Ectodermal cell (in vitro differentiated cells): ENCODE data around the gene FUT7.

Source experiments
- H3K27ac ChIP-seq: 2 replicates; pipeline ENCODE4 v1.7.0; 2013; ENCODE audit warnings: mild to moderate bottlenecking, low read depth, low read length; ENCODE audit not compliant: insufficient read depth, poor library complexity, severe bottlenecking
- H3K27me3 ChIP-seq: 2 replicates; pipeline ENCODE4 v1.7.0; 2013; ENCODE audit warnings: mild to moderate bottlenecking, low read length; ENCODE audit not compliant: insufficient read depth, control insufficient read depth, poor library complexity, severe bottlenecking
- H3K36me3 ChIP-seq: one replicate; pipeline ENCODE4 v1.7.0; 2013; ENCODE audit warnings: low read length; ENCODE audit not compliant: control insufficient read depth, insufficient read depth
- H3K4me1 ChIP-seq: one replicate; pipeline ENCODE4 v1.7.0; 2013; ENCODE audit warnings: low read length; ENCODE audit not compliant: control insufficient read depth, insufficient read depth
- H3K4me3 ChIP-seq: 2 replicates; pipeline ENCODE4 v1.7.0; 2013; ENCODE audit warnings: low read depth, low read length, control low read depth; ENCODE audit not compliant: insufficient read depth
- H3K9me3 ChIP-seq: 2 replicates; pipeline ENCODE4 v1.7.0; 2013; ENCODE audit warnings: mild to moderate bottlenecking, low read length, moderate library complexity; ENCODE audit not compliant: control insufficient read depth
- WGBS, 2 experiments: methylation state at CpG; one replicate each; pipeline ENCODE4 v1.1.7; 2013; ENCODE audit warnings: missing lambda C conversion rate in 2 of 2; 5-methylcytosine and 5-hydroxymethylcytosine counted together

Gene FUT7

DNA sequence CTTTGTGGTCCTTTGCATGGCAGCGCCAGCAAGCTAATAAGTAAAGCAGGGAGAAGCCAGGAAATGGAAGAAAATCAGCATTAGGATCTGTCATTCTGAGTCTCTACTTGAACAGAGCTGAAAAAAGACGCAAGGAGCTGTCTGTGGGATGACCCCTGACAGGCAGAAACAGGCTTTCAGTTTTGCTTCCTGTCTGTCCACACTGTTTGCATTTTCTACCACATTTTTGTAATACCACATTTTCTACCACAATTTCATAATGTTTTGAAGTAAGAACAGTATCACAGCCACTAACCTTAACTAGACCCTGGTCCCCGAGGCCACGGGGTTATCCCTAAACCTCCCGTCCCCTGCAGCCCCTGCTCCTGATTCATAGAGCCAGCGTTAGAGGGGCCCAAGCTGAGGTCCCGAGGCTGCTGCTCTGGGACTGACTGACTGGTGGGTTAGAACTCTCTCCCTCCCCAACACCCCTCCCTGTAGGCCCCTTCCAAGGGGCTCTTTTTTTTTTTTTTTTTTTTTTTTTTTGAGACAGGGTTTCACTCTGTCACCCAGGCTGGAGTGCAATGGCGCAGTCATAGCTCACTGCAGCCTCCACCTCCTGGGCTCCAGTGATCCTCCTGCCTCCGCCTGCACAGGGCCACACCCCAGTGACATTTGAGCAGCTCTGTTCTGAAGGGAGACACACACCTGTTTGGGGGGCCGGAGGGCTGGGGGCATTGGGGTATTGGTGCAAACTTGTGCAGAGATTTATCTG is 31.5 kb downstream of the FUT7 start:
- peaks cover 10% of the 10 kb centered on the region for H3K27me3 ChIP-seq
- H3K36me3 ChIP-seq, result no peaks in the 10 kb centered on the region
- no peak overlapping the region for H3K4me3 ChIP-seq
- H3K9me3 ChIP-seq, result no peaks in the 10 kb centered on the region
- 89 to 93% methylated on average over 10 of the region's 10 CpGs for WGBS, 2 experiments
- no peak overlapping the region for H3K27ac ChIP-seq
- H3K4me1 ChIP-seq, result peaks cover 13% of the 10 kb centered on the region

DNA sequence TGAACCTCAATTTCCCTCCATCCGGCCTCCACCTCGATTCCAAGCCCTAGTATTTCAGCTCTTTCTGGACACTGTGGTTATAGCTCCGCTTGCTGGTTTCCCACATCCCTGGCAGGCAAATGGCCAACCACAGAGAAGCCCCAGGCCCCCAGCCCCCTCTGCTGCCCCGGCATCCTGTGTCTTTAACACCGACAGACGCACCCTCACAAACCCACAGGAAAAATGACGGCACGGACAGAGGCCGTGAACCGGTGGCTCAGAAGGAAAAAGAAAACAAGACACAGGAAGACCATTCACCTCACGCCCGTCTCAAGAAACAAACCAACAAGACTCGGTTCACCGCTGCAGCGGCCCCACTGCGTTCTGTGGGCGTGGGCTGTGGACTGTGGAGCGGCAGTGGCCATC is 34.1 kb downstream of the FUT7 start:
- no peaks in the 10 kb centered on the region for H3K36me3 ChIP-seq
- peaks cover 20% of the 10 kb centered on the region for H3K4me1 ChIP-seq
- H3K27me3 ChIP-seq, result peaks cover 30% of the 10 kb centered on the region
- H3K27ac ChIP-seq, result no peak overlapping the region
- 92 to 93% methylated on average over 18 of the region's 18 CpGs for WGBS, 2 experiments
- H3K4me3 ChIP-seq, result no peak overlapping the region
- no peaks in the 10 kb centered on the region for H3K9me3 ChIP-seq

DNA sequence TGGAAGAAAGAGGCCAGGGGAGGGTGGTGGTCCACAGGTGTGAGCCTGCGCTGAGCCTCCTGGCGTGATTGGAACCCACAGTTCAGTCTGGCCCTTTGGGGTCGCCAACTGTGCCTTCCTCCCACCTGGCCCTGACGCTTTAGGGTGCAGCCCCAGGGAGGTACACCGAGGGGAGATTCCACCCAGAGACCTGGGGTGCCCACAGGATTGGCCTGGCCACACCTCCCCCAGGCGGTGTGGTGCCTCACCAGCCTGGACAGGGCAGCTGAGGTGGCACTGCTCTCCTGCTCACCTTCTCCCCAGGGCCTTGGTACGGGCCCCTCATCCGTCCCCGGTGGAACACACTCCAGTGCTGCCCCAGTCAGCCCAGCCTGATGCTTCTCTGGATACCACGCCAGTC is 34.5 kb downstream of the FUT7 start:
- Histone ChIP-seq H3K27ac (no peak overlapping the region), H3K9me3 (no peaks in the 10 kb centered on the region), H3K27me3 (peaks cover 30% of the 10 kb centered on the region), H3K36me3 (no peaks in the 10 kb centered on the region), H3K4me3 (no peak overlapping the region), H3K4me1 (peaks cover 22% of the 10 kb centered on the region)
- WGBS, 2 experiments, result 83 to 86% methylated on average over 10 of the region's 10 CpGs

DNA sequence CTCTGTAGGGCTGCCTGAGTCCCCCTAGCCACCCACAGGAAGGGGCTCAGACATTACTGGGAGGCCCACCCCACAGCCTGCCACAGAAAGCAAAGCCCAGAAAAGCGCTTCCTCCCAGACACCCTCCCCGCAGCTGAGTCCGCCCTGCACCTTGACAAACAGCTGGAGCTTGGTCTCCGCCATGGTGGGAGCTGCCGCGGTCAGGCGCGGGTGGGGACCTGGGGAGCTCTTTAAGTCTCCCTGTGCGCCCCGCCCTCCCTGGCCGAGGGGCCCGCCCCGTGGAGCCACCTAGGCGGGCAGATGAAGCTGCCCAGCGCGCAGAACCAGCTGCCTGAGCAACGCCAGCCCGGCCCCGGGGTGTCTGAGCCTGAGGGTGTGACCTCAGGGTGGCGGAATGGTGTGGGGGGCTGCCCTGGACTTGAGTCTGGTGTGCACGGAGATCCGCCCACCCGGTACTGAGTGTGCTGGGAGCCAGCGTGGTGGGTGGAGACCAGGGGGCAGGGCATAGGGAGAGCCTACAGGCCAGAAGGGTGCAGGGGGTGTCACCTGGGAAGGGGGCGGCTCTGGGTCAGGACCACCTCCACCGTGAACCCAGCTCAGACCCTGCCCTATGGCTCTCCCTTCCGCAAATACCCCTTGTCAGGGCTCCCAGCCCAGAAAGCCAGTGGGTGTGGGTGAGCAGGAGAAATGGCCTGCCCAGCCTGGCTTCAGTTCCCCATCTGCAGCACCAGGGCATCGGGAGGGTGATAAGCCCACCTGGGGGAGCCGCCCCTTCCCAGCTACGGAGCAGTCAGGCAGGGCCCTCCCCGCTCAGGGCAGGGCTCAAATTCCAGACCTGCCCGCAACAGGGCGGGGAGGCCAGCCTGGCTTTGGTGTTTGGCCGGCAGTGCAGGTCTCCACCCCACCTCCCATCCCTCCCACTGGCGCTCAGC is 35.3 kb downstream of the FUT7 start, which contains the start of gene CLIC3:
Gene CLIC3 (minus strand): TSS at position 208 of the 932 bp plus-strand sequence. CDS start 25 bp downstream, at position 183.
- no peak within 1 kb of the TSS for H3K4me3 ChIP-seq

GRCh38 chr9:136995772-136996311 is 36.0 kb downstream of the FUT7 start:
- Histone ChIP-seq H3K27ac (no peak overlapping the region), H3K9me3 (no peaks in the 10 kb centered on the region), H3K36me3 (no peaks in the 10 kb centered on the region), H3K27me3 (peaks cover 37% of the 10 kb centered on the region), H3K4me3 (no peak overlapping the region), H3K4me1 (peaks cover 22% of the 10 kb centered on the region)
- 88 to 91% methylated on average over 12 of the region's 12 CpGs for WGBS, 2 experiments

More for the DNA sequence above, 35.3 kb downstream of the FUT7 start, which contains the start of gene CLIC3:
- 48 to 49% methylated on average over 35 of the region's 35 CpGs for WGBS, 2 experiments
- peaks cover 30% of the 10 kb centered on the region for H3K27me3 ChIP-seq
- H3K36me3 ChIP-seq, result no peaks in the 10 kb centered on the region
- no peaks in the 10 kb centered on the region for H3K9me3 ChIP-seq
- no peak within 1 kb of the TSS for H3K27ac ChIP-seq
- H3K4me1 ChIP-seq, result peaks cover 22% of the 10 kb centered on the region

DNA sequence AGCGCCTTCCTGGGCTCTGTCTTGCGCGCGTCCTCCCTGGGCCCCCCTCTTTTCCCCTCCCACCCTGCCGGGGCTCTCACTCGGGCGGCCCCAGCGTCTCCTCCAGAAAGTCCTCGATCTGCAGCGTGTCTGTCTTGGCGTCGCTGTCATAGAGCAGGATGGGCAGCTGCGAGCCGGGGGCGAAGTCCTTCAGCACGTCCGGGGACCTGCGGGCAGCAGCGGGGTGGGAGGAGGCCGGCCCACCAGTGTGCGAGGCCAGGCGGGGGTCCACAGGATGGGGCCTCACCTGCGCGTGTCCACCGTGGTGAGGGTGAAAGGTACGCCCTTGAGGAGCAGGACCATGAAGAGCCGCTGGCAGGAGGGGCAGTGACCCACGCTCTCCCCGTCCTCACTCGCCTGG is 36.5 kb downstream of the FUT7 start:
- H3K4me3 ChIP-seq, result no peak overlapping the region
- H3K9me3 ChIP-seq, result no peaks in the 10 kb centered on the region
- H3K27me3 ChIP-seq, result peaks cover 37% of the 10 kb centered on the region
- WGBS, 2 experiments, result 87 to 89% methylated on average over 30 of the region's 30 CpGs
- no peaks in the 10 kb centered on the region for H3K36me3 ChIP-seq
- no peak overlapping the region for H3K27ac ChIP-seq
- H3K4me1 ChIP-seq, result peaks cover 22% of the 10 kb centered on the region

DNA sequence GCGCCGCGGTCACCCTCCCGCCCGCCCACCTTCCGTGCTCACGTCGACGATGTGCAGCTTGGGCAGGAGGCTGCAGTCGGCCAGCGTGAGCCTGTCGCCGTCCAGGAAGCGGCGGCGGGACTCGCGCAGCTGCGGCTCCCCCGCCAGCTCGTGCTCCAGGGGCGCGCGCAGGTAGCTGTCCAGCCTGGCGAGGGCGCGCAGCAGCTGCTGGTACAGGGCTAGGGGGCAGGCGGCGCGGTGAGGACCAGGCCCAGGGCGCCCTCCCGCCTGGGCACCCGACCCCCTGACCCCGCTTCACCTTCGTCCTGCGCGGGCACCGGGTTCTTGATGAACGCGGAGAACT is 37.0 kb downstream of the FUT7 start:
- 71 to 72% methylated on average over 40 of the region's 40 CpGs for WGBS, 2 experiments
- H3K4me3 ChIP-seq, result no peak overlapping the region
- H3K27ac ChIP-seq, result no peak overlapping the region
- peaks cover 22% of the 10 kb centered on the region for H3K4me1 ChIP-seq
- H3K9me3 ChIP-seq, result no peaks in the 10 kb centered on the region
- peaks cover 37% of the 10 kb centered on the region for H3K27me3 ChIP-seq
- H3K36me3 ChIP-seq, result no peaks in the 10 kb centered on the region

- Histone ChIP-seq H3K27ac (no peak overlapping the region), H3K4me3 (no peak overlapping the region), H3K9me3 (no peaks in the 10 kb centered on the region), H3K27me3 (peaks cover 37% of the 10 kb centered on the region), H3K4me1 (peaks cover 22% of the 10 kb centered on the region), H3K36me3 (no peaks in the 10 kb centered on the region)
- 79 to 82% methylated on average over 54 of the region's 54 CpGs for WGBS, 2 experiments
Measured at GRCh38 chr9:136994180-136994887, 37.6 kb downstream of the FUT7 start.

- H3K27ac ChIP-seq, result no peak overlapping the region
- H3K36me3 ChIP-seq, result no peaks in the 10 kb centered on the region
- H3K4me1 ChIP-seq, result peaks cover 22% of the 10 kb centered on the region
- 43 to 44% methylated on average over 18 of the region's 18 CpGs for WGBS, 2 experiments
- no peaks in the 10 kb centered on the region for H3K9me3 ChIP-seq
- H3K4me3 ChIP-seq, result peak overlapping the region; percentile 78
- peaks cover 38% of the 10 kb centered on the region for H3K27me3 ChIP-seq
Measured at GRCh38 chr9:136992819-136993369, 39.0 kb downstream of the FUT7 start.
